HAP-1 (cell line): ENCODE results near the gene SMAD4.
"Not testable (repeated sequence)": the region's sequence is repeated elsewhere in the genome, so short reads cannot be mapped to it uniquely, and the experiment has no call there.

ENCODE experiments used
- DNase-seq, 2 experiments: peaks; one replicate each; pipeline ENCODE4 v3.0.0-alpha.2; 2016 to 2020; ENCODE audit warnings: low spot score in 2 of 2
- H3K27me3 ChIP-seq: fragments of 250-450 bp; sonication (Bioruptor Pico); 2 replicates; pipeline ENCODE4 v1.5.1; 2020; ENCODE audit warnings: low read depth, mild to moderate bottlenecking, moderate library complexity
- H3K36me3 ChIP-seq: fragments of 250-450 bp; sonication (Bioruptor Pico); replicated peaks from 2 replicates; pipeline ENCODE4 v1.5.1; 2020; ENCODE audit warnings: mild to moderate bottlenecking
- H3K4me1 ChIP-seq: fragments of 250-450 bp; sonication (Bioruptor Pico); 2 replicates; pipeline ENCODE4 v1.5.1; 2020; ENCODE audit warnings: mild to moderate bottlenecking
- H3K4me3 ChIP-seq: fragments of 250-450 bp; sonication (Bioruptor Pico); 2 replicates; pipeline ENCODE4 v1.5.1; 2020; ENCODE audit warnings: mild to moderate bottlenecking, moderate library complexity
- H3K9me3 ChIP-seq: fragments of 250-450 bp; sonication (Bioruptor Pico); 2 replicates; pipeline ENCODE4 v1.5.1; 2020; ENCODE audit warnings: mild to moderate bottlenecking, moderate library complexity
- in situ Hi-C: fragments of 300-500 bp; cut with MboI; formaldehyde crosslinking; loops from 3 replicates; pipeline ENCODE4 v1.14.3; 2020; ENCODE audit warnings: low sequenced_read_pairs, inconsistent platforms, mixed read lengths

The SMAD4 gene

DNA sequence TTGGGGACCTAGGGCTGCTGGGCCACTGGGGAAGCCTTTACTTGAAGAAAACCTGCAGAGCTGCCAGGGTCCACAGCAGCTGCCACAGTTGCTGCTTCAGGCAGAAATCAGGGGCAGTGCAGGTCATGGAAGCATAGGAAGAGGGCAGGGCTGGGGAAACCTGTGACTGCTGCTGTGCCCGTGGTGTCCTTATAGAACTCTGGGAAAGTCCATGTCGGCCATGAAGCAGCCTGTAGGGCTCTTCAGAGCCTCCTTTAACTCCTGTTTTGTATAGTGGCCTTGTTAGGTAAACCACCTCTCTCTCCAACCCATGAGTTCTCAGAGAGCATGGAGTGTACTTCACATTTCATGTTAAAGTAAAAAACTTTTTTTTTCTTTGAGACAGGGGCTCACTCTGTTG lies 62.1 kb downstream of the SMAD4 start:
- Histone ChIP-seq H3K27me3 (no peaks in the 10 kb centered on the region), H3K36me3 (no peaks in the 10 kb centered on the region), H3K9me3 (no peaks in the 10 kb centered on the region), H3K4me1 (no peaks in the 10 kb centered on the region), H3K4me3 (no peak overlapping the region)
- in situ Hi-C loops: loop anchor here (25.0 kb wide), 1 partner anchor 95 kb away; the partner anchor contains the start of gene MEX3C
- DNase-seq: no peak

DNA sequence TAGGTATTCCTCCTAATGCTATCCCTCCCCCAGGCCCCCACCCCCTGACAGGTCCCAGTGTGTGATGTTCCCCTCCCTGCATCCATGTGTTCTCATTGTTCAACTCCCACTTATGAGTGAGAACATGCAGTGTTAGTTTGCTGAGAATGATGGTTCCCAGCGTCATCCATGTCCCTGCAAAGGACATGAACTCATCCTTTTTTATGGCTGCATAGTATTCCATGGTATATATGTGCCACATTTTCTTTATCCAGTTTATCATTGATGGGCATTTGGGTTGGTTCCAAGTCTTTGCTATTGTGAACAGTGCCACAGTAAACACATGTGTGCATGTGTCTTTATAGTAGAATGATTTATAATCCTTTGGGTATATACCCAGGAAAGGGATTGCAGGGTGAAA lies 63.0 kb downstream of the SMAD4 start:
- H3K9me3 ChIP-seq, H3K27me3 ChIP-seq, H3K36me3 ChIP-seq, H3K4me3 ChIP-seq, H3K4me1 ChIP-seq, DNase-seq: not testable (repeated sequence)
- in situ Hi-C loops: loop anchor here (25.0 kb wide), 1 partner anchor 94 kb away; the partner anchor contains the start of gene MEX3C

DNA sequence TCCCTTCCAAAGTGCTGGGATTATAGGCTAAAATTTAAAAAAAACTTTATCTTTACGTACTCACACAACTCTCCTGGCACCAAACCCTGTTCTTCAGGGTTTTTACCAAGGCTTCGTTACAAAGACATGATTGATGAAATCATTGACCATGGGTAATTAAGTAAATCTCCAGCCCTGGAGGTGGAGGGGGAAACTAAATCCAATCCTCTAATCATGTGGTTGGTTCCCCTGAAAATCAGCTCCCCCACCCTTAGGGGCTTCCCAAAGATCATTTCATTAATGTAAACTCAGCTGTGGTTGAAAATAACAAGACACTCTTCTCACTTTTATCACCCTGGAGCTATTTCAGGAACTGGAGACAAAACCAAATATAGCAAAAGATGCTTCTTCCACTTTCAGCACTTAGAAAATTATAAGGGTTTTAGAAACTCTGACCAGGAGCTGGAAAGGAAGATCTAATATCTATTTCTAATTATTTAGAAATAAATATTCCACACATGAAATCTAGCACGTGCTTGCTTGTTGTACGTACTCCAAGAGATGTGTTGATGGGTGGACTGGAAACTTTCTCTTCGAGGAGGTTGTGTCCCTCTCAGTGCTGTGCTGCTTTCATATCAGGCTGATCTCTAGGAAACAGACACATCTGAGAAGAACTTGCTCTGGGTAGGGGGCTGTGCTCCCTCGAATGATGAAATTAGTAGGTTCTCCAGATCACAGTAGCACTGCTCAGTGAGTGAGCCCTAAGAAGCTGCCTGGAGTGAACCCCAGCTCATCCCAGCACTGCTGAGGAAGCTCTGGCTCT lies 67.2 kb downstream of the SMAD4 start:
- no peak for DNase-seq
- no peaks in the 10 kb centered on the region for H3K27me3 ChIP-seq
- H3K9me3 ChIP-seq: no peaks in the 10 kb centered on the region
- H3K4me3 ChIP-seq: no peak overlapping the region
- no peaks in the 10 kb centered on the region for H3K4me1 ChIP-seq
- no peaks in the 10 kb centered on the region for H3K36me3 ChIP-seq
- in situ Hi-C loops: loop anchor here (25.0 kb wide), 1 partner anchor 90 kb away; the partner anchor contains the start of gene MEX3C

DNA sequence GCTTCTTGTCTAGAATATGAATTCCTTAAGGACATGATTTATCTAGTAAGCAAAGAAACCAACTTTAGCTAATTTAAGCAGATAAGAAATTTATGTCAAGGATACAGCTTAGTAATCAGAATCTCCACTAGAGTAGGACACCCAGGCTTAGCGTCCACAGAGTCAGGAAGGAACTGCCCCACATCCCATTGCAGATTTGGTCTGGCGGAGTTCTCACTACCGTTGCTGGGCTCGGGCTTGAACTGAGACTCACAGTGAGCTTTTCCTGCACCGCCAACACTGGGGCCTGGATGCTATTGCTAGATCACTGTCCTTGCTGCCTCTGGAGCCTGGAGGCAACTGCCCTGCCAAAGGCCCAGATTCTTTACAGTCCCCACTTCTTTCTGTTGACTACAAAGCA lies 68.1 kb downstream of the SMAD4 start:
- no peaks in the 10 kb centered on the region for H3K4me1 ChIP-seq
- H3K36me3 ChIP-seq: no peaks in the 10 kb centered on the region
- H3K27me3 ChIP-seq: no peaks in the 10 kb centered on the region
- no peaks in the 10 kb centered on the region for H3K9me3 ChIP-seq
- H3K4me3 ChIP-seq: no peak overlapping the region
- DNase-seq: no peak
- in situ Hi-C loops: loop anchor here (25.0 kb wide), 1 partner anchor 89 kb away; the partner anchor contains the start of gene MEX3C

DNA sequence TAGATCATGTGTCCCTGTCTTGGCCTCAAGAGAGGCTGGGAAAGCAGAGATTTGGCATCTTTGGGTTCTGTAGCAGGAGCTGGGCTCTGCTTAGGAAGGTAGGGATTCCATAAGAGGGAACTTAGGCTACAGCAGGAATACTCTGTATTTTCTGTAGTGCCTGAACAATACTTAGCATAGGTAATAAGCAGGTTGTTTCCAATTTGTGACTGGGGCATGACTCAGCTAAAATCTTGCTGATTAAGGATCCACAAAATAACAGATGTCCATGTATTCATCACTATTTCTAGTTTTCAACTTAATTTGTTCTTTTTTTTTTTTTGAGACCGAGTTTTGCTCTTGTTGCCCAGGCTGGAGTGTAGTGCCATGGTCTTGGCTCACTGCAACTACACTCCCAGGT lies 68.5 kb downstream of the SMAD4 start:
- Histone ChIP-seq H3K4me3 (no peak overlapping the region), H3K27me3 (no peaks in the 10 kb centered on the region), H3K4me1 (no peaks in the 10 kb centered on the region), H3K36me3 (no peaks in the 10 kb centered on the region), H3K9me3 (no peaks in the 10 kb centered on the region)
- no peak for DNase-seq
- in situ Hi-C loops: loop anchor here (25.0 kb wide), 1 partner anchor 89 kb away; the partner anchor contains the start of gene MEX3C

DNA sequence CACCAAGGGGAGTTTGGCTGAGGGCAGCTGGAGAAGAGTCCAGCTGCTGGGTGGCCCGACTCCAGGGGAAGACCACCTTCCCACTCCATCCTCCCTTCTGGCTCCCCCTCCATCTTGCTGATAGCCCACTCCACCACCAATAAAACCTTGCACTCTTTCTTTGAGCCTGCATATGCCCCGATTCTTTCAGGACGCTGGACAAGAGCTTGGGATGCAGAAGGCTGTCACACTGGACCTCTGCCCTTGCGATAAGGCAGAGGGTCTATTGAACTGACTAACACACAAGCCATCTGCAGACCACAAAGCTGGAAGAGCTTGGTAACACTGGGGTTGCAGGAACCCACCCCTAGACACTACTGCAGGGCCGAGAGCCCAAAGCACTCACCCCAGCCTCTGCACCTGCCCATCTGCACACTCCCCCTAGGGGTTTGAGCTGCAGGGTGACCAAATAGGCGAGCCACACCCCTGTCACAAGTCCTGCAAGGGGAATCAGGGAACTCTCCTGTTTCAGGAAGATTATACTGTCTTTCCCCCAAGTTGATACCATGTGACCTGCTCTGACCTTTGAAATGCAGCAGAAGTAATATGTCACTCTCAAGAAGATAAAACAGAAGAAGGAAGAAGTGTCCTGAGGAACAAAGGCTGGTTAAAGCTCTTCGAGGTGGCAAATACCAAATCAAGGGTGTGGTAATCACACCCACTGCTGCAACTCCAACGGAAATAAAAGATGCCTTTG lies 70.5 kb downstream of the SMAD4 start:
- Histone ChIP-seq H3K9me3 (no peaks in the 10 kb centered on the region), H3K27me3 (no peaks in the 10 kb centered on the region), H3K36me3 (no peaks in the 10 kb centered on the region), H3K4me3 (no peak overlapping the region), H3K4me1 (no peaks in the 10 kb centered on the region)
- in situ Hi-C loops: loop anchor here (25.0 kb wide), 4 partner anchors 287 to 1787 kb away; no protein-coding TSS in a partner anchor
- no peak for DNase-seq

DNA sequence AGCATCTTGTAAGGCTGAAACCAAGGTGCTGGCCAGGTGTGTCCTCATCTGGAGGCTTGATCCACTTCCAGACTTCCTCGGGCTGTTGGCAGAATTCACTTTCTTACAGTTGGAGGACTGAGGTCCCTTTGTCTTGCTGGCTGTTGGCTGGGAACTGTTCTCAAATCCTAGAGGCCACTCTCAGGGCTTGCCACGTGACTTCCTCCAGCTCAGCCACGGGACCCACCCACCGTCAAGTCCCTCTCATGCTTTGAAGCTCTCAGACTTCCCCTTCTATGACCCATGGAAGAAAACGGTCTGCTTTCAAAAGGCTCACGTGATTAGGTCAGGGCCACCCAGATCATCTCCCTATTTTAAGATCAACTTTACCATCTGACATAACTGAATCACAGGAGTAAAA lies 77.1 kb downstream of the SMAD4 start:
- no peak overlapping the region for H3K4me3 ChIP-seq
- no peaks in the 10 kb centered on the region for H3K4me1 ChIP-seq
- H3K9me3 ChIP-seq: no peaks in the 10 kb centered on the region
- DNase-seq: no peak
- no peaks in the 10 kb centered on the region for H3K27me3 ChIP-seq
- in situ Hi-C loops: loop anchor here (25.0 kb wide), 4 partner anchors 280 to 1780 kb away; no protein-coding TSS in a partner anchor
- H3K36me3 ChIP-seq: no peaks in the 10 kb centered on the region

DNA sequence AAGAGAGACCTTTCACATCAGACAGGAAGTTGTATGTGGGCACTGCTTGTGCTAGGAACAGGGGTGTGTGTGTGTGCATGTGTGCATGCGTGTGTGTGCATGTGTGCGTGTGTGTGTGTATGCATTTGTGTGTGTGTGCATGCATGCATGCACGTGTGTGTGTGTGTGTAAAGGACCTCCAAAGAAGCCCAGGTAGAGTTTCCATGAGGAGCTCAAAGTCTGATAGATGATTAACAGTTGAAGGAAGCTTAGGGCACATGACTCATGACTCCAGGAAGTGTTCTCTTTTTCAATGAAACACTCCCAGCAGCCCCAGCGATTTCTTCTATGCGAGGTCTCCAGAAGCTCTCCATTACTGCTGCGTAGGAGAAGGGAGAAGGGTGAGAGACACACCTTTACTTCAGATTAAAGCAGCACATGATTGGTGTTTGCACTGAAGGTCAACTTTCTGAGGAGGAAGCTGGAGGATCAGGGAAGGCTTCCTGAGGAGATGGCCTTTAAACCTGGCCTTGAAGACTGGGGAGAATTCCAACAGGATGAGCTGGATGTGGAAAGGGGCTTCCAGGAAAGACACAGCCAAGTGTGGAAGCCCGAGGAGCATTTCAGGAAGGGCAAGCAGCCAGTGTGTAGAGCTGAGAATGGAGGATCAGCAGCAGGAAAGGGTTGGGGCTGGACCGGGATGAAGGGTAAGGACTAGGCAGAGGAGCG lies 77.7 kb downstream of the SMAD4 start:
- in situ Hi-C loops: loop anchor here (25.0 kb wide), 4 partner anchors 280 to 1780 kb away; no protein-coding TSS in a partner anchor
- H3K36me3 ChIP-seq: no peaks in the 10 kb centered on the region
- no peaks in the 10 kb centered on the region for H3K9me3 ChIP-seq

DNA sequence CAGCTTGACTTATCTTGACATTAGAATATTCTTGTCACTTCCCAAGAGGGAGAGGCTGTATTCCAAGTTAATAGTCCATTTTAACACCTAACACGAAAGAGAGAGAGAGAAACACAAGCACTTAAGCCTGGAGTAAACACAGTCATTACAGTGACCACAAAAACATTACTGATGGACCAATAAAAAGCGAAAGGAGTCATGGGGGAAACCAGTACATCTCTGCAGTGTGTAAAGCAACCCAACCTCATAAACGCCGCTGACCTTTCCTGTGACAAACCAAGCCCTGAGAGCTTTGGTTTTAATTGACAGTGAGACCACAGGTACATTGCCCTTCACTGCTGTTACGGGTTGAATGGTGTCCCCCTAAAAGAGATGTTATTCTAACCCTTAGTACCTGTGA lies 78.3 kb downstream of the SMAD4 start:
- Histone ChIP-seq H3K27me3 (no peaks in the 10 kb centered on the region), H3K36me3 (no peaks in the 10 kb centered on the region), H3K9me3 (no peaks in the 10 kb centered on the region), H3K4me3 (no peak overlapping the region), H3K4me1 (no peaks in the 10 kb centered on the region)
- in situ Hi-C loops: loop anchor here (25.0 kb wide), 4 partner anchors 279 to 1779 kb away; no protein-coding TSS in a partner anchor
- no peak for DNase-seq

More for the DNA sequence above, 77.7 kb downstream of the SMAD4 start:
- no peak for DNase-seq
- Histone ChIP-seq H3K4me1 (no peaks in the 10 kb centered on the region), H3K4me3 (no peak overlapping the region), H3K27me3 (no peaks in the 10 kb centered on the region)

DNA sequence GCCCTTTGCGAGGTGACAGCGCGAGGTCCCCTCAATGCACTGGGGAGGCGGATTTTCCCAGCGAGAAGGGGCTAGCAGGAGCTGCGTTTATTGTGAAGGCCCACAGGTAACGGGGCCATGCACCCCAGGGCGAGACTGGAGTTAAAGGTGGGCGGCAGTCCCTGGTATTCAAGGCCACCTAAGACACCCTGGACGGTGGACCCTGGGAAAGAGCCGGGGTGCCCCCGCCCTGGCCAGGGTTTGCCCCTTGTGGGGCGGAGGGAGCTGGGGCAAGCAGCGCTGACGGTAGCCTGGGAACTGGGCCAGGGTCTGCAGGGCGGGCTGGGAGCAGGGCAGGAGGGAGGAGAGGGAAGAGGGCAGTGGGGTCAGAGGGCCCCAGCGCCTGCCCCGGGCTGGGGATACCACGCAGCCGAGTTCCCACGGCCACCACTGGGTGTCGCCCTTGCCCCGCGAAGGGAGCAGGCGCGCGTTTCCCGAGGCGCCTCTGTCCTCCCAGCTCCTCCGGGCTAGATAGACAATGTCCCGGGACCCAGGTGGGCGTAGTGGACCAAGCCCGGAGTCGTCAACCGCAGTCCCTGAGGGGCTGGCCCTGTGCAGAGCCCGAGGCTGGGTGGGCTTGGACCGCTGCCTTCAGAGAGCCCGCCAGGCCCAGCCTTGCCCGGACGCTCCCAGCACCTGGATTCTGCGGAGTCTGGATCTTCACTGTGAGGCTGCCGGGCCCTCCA lies 80.2 kb downstream of the SMAD4 start:
- in situ Hi-C loops: loop anchor here (25.0 kb wide), 4 partner anchors 277 to 1777 kb away; no protein-coding TSS in a partner anchor
- no peak overlapping the region for H3K4me3 ChIP-seq
- no peaks in the 10 kb centered on the region for H3K9me3 ChIP-seq
- H3K36me3 ChIP-seq: no peaks in the 10 kb centered on the region
- DNase-seq: peak; percentile 32 to 86
- H3K27me3 ChIP-seq: no peaks in the 10 kb centered on the region
- no peaks in the 10 kb centered on the region for H3K4me1 ChIP-seq

DNA sequence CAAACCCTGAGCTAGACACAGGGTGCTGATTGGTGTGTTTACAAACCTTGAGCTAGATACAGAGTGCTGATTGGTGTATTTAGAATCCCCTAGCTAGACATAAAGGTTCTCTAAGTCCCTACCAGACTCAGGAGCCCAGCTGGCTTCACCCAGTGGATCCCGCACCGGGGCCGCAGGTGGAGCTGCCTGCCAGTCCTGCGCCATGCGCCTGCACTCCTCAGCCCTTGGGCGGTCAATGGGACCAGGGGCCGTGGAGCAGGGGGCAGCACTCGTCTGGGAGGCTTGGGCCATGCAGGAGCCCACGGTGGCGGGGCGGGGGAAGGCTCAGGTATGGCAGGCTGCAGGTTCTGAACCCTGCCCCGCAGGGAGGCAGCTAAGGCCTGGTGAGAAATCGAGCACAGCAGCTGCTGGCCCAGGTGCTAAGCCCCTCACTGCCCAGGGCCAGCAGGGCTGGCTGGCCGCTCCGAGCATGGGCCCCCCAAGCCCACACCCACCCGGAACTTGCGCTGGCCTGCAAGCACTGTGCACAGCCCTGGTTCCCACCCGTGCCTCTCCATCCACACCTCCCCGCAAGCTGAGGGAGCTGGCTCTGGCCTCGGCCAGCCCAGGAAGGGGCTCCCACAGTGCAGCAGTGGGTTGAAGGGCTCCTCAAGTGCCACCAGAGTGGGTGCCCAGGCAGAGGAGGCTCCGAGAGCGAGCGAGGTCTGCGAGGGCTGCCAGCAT lies 81.8 kb downstream of the SMAD4 start:
- not testable (repeated sequence) for H3K36me3 ChIP-seq, H3K4me1 ChIP-seq, H3K4me3 ChIP-seq, H3K9me3 ChIP-seq, DNase-seq, H3K27me3 ChIP-seq
- in situ Hi-C loops: loop anchor here (25.0 kb wide), 4 partner anchors 276 to 1776 kb away; no protein-coding TSS in a partner anchor

DNA sequence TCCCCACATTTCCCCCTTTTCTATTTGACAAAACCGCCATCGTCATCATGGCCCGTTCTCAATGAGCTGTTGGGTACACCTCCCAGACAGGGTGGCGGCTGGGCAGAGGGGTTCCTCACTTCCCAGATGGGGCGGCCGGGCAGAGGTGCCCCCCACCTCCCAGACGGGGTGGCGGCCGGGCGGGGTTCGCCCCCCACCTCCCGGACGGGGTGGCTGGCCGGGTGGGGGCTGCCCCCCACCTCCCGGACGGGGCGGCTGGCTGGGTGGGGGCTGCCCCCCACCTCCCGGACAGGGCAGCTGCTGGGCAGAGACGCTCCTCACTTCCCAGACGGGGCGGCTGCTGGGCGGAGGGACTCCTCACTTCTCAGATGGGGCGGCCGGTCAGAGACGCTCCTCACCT lies 87.0 kb downstream of the SMAD4 start:
- H3K9me3 ChIP-seq, H3K4me1 ChIP-seq, H3K36me3 ChIP-seq, H3K27me3 ChIP-seq, DNase-seq, H3K4me3 ChIP-seq: not testable (repeated sequence)
- in situ Hi-C loops: loop anchor here (25.0 kb wide), 4 partner anchors 270 to 1770 kb away; no protein-coding TSS in a partner anchor
